GM12878 (cell line): ENCODE measurements around the gene C2CD4D. TPM values are rescaled to one million over a fixed set of nuclear protein-coding genes. Genes with fewer than 3 reads are reported as not detected.
"Not testable (repeated sequence)": the region's sequence is repeated elsewhere in the genome, so short reads cannot be mapped to it uniquely, and the experiment has no call there.

ENCODE experiments used
- ATAC-seq: fragments of 200-7000 bp; cut with Tn5 transposase; 3 replicates; pipeline ENCODE4 v1.9.1; 2020; ENCODE audit warnings: mild to moderate bottlenecking, moderate library complexity
- BruUV-seq: library from RNA; stranded (reverse); fragments of 400-500 nt; replicated peaks from 2 replicates; lab custom pipeline; 2021; lab: Mats Ljungman, UMichigan
- CTCF ChIA-PET: fragments of 300-600 bp; sonication (Branson Sonifier 250); formaldehyde crosslinking; extraction: SDS; loops from one replicate; lab custom pipeline; 2021; ENCODE audit warnings: inconsistent platforms; lab: Yijun Ruan, JAX
- POLR2A ChIA-PET: fragments of 350-600 bp; formaldehyde crosslinking; extraction: SDS; loops from one replicate; lab custom pipeline; 2021; ENCODE audit warnings: inconsistent platforms; lab: Charles Lee
- RAD21 ChIA-PET: fragments of 300-600 bp; sonication (Branson Sonifier 250); formaldehyde crosslinking; loops from one replicate; lab custom pipeline; 2023; ENCODE audit warnings: antibody characterized with exemption; ENCODE audit not compliant: unreplicated experiment; lab: Charles Lee
- SMC1A ChIA-PET: fragments of 300-600 bp; sonication (Branson Sonifier 250); formaldehyde crosslinking; loops from one replicate; lab custom pipeline; 2023; ENCODE audit not compliant: unreplicated experiment, uncharacterized antibody; lab: Charles Lee
- DNase-seq: peaks from one replicate; pipeline ENCODE4 v3.0.0-alpha.2; 2011; ENCODE audit warnings: low read depth, low spot score
- FAIRE-seq: peaks from 3 replicates; lab custom pipeline; 2011; peaks lifted over from hg19 to GRCh38; lab: Jason Lieb, UNC
- H2AFZ ChIP-seq: 2 replicates; pipeline ENCODE4 v1.6.0; 2011; ENCODE audit warnings: low read depth, low read length, control low read depth; ENCODE audit not compliant: control insufficient read depth
- H3K27ac ChIP-seq: 2 replicates; pipeline ENCODE4 v1.5.1; 2011; ENCODE audit warnings: control low read depth; ENCODE audit not compliant: control insufficient read depth, insufficient read depth
- H3K27me3 ChIP-seq, 2 experiments: replicated peaks in 1 of 2; 2 replicates each; pipeline versions ENCODE4 v1.6.0 to v1.6.1; 2011; ENCODE audit warnings: low read length in 1 of 2; ENCODE audit not compliant: control insufficient read depth in 2 of 2, insufficient read depth in 2 of 2
- H3K36me3 ChIP-seq, 2 experiments: 2 replicates each; pipeline ENCODE4 v1.5.1; 2011; ENCODE audit warnings: low read length in 1 of 2; ENCODE audit not compliant: control insufficient read depth in 2 of 2, insufficient read depth in 2 of 2
- H3K4me1 ChIP-seq: 2 replicates; pipeline ENCODE4 v1.6.1; 2011; ENCODE audit warnings: mild to moderate bottlenecking, low read length, moderate library complexity, mixed read lengths; ENCODE audit not compliant: control insufficient read depth, insufficient read depth
- H3K4me2 ChIP-seq: 2 replicates; pipeline ENCODE4 v1.6.0; 2011; ENCODE audit warnings: control low read depth; ENCODE audit not compliant: control insufficient read depth, insufficient read depth
- H3K4me3 ChIP-seq: fragments of 200-600 bp; sonication (generic); 2 replicates; pipeline ENCODE4 v1.5.1; 2016
- H3K79me2 ChIP-seq: 2 replicates; pipeline ENCODE4 v1.6.0; 2011; ENCODE audit warnings: low read length; ENCODE audit not compliant: control insufficient read depth, insufficient read depth
- H3K9ac ChIP-seq: 2 replicates; pipeline ENCODE4 v1.8.0; 2011; ENCODE audit warnings: low read length, control low read depth, mixed read lengths; ENCODE audit not compliant: control insufficient read depth, insufficient read depth
- H3K9me3 ChIP-seq: replicated peaks from 3 replicates; pipeline ENCODE4 v1.5.1; 2011; ENCODE audit warnings: mild to moderate bottlenecking, low read length; ENCODE audit not compliant: control insufficient read depth, insufficient read depth
- H4K20me1 ChIP-seq: 2 replicates; pipeline ENCODE4 v1.6.0; 2011; ENCODE audit not compliant: control insufficient read depth, insufficient read depth
- EP300 ChIP-seq, 2 experiments: fragments of 150-350 bp in 1 of 2; IDR thresholded peaks; 2 replicates each; pipeline ENCODE4 v1.6.1; 2011 to 2012; ENCODE audit warnings: low read depth in 2 of 2, low read length in 2 of 2, borderline replicate concordance in 1 of 2, improper control_type of control experiment in 1 of 2, inconsistent platforms in 1 of 2; ENCODE audit not compliant: control insufficient read depth in 1 of 2
- HDAC6 ChIP-seq: fragments of 200-600 bp; sonication (generic); IDR thresholded peaks from one replicate; pipeline ENCODE4 v1.8.0; 2017; ENCODE audit warnings: antibody characterized with exemption; ENCODE audit not compliant: unreplicated experiment
- MXI1 ChIP-seq: fragments of 150-350 bp; IDR thresholded peaks from 2 replicates; pipeline ENCODE4 v1.6.1; 2011; ENCODE audit warnings: low read depth, mild to moderate bottlenecking, inconsistent platforms, low read length, improper control_type of control experiment
- RAD21 ChIP-seq: IDR thresholded peaks from 2 replicates; pipeline ENCODE4 v1.6.1; 2011; ENCODE audit warnings: mild to moderate bottlenecking, low read depth, low read length, moderate library complexity; ENCODE audit not compliant: insufficient read depth
- SREBF2 ChIP-seq: IDR thresholded peaks from 2 replicates; pipeline ENCODE4 v1.6.1; 2012; ENCODE audit warnings: mild to moderate bottlenecking, low read length
- WGBS: methylation state at CpG from one replicate; pipeline ENCODE4 v1.1.6; 2016; ENCODE audit warnings: low lambda C conversion rate; ENCODE audit not compliant: insufficient replicate concordance, insufficient coverage; ENCODE audit errors: missing lambda C conversion rate; 5-methylcytosine and 5-hydroxymethylcytosine counted together
- in situ Hi-C: fragments of 300-500 bp; cut with MboI; formaldehyde crosslinking; loops from 9 replicates; pipeline ENCODE4 v1.14.3; 2018; ENCODE audit warnings: mixed read lengths
- intact Hi-C: fragments of 100-400 bp; cut with micrococcal nuclease; formaldehyde crosslinking; loops from one replicate; pipeline ENCODE4 v1.14.2; 2022; ENCODE audit not compliant: unreplicated experiment
- polyA plus RNA-seq, 11 experiments: library from polyadenylated mRNA; depleted of rRNA in 4 of 11; unstranded in 6 of 11; stranded (reverse) in 5 of 11; fragments of >200 nt; fragmentation: Nextera tagmentation in 4 of 11; fragmentation: Illumina TruSeq in 1 of 11; extraction: Ambion mirVana in 4 of 11; extraction: Trizol in 1 of 11; gene quantifications; 1 replicate in 1 of 11; 2 replicates in 10 of 11; pipeline versions ENCODE4 v1.2.1 to v1.2.3, GENCODE V29; 2011 to 2016; ENCODE audit warnings: inconsistent platforms in 2 of 11, missing spikeins in 2 of 11, low read depth in 1 of 11
- total RNA-seq, 4 experiments: library from RNA; depleted of rRNA in 3 of 4; stranded (reverse); fragments of >200 nt in 3 of 4; fragmentation: Illumina TruSeq in 1 of 4; extraction: Trizol in 1 of 4; gene quantifications; 2 replicates each; pipeline versions ENCODE4 v1.2.1 to v1.2.3, GENCODE V29; 2013 to 2021

The C2CD4D gene
- total and polyA plus RNA-seq, 10 of the 15 experiments (the other 5 are each of a cell fraction or from before 2014, with no cell fraction given) = 0.03 to 0.67 (median 0.13) TPM; not detected in 4

- TF ChIP-seq SREBF2 (no peak), EP300 (IDR thresholded peaks at IDR 0.05; ENCODE audit: borderline replicate concordance in 1 of 2, control insufficient read depth in 1 of 2, low read depth in 2 of 2, low read length in 2 of 2) (no peak), HDAC6 (no peak), RAD21 (no peak), MXI1 (no peak)
Measured at GRCh38 chr1:151885479-151885878, 45.9 kb upstream of the C2CD4D start (continued).

GRCh38 chr1:151884879-151885278 is 45.3 kb upstream of the C2CD4D start:
- H2AFZ ChIP-seq, H4K20me1 ChIP-seq, H3K4me1 ChIP-seq, H3K4me3 ChIP-seq, H3K27me3 ChIP-seq, H3K27ac ChIP-seq, POLR2A ChIA-PET, DNase-seq, BruUV-seq, FAIRE-seq, H3K9ac ChIP-seq, H3K36me3 ChIP-seq, ATAC-seq, RAD21 ChIA-PET, H3K9me3 ChIP-seq, H3K79me2 ChIP-seq, intact Hi-C loops, H3K4me2 ChIP-seq: not testable (repeated sequence)
- SMC1A ChIA-PET = interaction anchor here (1.2 kb wide), 1 partner anchor 104 kb away, joined by 3 read pairs; no protein-coding TSS in a partner anchor
- CTCF ChIA-PET = interaction anchor here (0.9 to 1.3 kb wide), 5 partner anchors 40 to 117 kb away, joined by 3 to 6 read pairs (median 4); no protein-coding TSS in a partner anchor
- in situ Hi-C loops = loop anchor here (5.0 kb wide), 1 partner anchor 112 kb away; no protein-coding TSS in a partner anchor
- WGBS = 87% methylated on average over 5 of the region's 5 CpGs
